Brain pericyte (primary cell): ENCODE measurements around the gene SIRT6.
"Not testable (repeated sequence)": the region's sequence is repeated elsewhere in the genome, so short reads cannot be mapped to it uniquely, and the experiment has no call there.

Experiments used
- DNase-seq: peaks from one replicate; pipeline ENCODE4 v3.0.0-alpha.2; 2012; ENCODE audit warnings: low read depth, low spot score

SIRT6 gene

DNA sequence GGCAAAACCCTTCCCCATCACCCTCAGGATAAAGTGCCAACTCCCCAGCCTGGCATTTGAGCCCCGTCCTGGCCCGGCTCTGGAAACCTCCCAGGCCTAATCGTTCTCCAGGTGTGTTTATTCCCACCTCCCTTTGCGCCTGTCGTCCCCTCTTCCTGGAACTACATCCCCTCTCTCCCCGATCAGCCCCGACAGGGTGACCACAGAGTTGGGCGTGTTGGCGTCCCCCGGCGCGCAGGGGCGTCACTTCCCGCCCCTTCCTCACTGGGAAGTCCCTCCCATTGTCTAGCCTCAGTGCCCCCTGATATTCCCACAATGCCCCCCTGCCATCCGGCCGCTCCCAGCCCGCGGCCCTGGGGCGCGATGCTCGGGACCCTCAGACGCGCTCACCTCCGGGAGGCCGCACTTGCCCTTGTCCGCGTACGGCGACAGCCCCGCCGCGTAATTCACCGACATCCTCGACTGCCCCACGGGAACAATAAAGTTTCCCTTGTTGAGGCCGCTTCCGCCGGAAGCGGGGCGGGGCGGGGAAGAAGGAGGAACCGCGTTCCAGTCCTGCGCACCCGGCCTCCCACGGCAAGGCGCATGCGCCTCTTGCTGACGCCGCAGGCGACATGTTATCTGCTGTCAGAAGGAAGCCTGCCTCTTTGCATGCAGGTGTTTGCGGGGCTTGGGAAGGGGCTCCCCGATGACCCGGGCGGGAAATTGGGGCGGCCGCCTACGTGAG is at the start of gene SIRT6, which contains the start of gene ANKRD24:
Gene SIRT6 (minus strand): TSS at position 480 of the 727 bp plus-strand sequence. CDS start 24 bp downstream, at position 456.
Gene ANKRD24 (plus strand): TSS at position 606 of the 727 bp plus-strand sequence. CDS start 3,737 bp downstream, outside the sequence.
- DNase-seq, result peak; percentile 83

DNA sequence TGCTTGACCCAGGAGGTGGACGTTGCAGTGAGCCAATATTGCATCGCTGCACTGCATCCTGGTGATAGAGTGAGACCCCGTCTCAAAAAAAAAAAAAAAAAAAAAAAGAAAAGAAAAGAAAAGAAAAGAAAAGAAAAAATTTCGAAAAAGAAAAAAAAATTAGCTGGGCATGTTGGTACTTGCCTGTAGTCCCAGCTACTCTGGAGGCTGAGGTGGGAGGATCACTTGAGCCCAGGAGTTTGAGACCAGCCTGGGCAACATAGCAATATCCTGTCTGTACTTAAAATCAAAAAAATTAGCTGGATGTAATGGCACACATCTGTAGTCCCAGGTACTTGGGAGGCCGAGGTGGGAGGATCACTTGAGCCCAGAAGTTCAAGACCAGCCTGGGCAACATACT is 49.8 kb upstream of the SIRT6 start:
- DNase-seq, result not testable (repeated sequence)

DNA sequence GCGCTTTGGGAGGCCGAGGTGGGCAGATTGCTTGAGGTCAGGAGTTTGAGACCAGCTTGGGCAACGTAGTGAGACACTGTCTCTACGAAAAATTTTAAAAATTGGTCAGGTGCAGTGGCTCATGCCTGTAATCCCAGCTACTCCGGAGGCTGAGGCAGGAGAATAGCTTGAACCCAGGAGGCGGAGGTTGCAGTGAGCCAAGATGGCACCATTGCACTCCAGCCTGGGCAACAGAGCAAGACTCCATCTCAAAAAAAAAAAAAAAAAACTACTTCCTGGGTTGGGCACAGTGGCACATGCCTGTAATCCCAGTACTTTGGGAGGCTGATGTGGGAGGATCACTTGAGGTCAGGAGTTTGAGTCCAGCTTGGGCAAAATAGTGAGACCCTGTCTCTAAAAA is 49.2 kb upstream of the SIRT6 start:
- not testable (repeated sequence) for DNase-seq

DNA sequence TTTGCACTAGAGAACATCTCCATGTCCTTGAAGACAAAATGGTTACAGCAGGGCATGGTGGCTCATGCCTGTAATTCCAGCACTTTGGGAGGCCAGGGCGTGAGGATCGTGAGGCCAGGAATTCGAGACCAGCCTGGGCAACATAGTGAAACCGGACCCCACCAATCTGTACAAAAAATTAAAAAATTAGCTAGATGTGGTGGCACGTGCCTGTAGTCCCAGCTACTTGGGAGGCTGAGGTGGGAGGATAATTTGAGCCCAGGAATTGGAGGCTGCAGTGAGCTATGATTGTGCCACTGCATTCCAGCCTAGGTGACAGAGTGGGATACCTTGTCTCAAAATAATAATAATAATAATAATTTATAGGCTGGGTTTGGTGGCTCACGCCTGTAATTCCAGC is 47.9 kb upstream of the SIRT6 start:
- DNase-seq, result not testable (repeated sequence)

DNA sequence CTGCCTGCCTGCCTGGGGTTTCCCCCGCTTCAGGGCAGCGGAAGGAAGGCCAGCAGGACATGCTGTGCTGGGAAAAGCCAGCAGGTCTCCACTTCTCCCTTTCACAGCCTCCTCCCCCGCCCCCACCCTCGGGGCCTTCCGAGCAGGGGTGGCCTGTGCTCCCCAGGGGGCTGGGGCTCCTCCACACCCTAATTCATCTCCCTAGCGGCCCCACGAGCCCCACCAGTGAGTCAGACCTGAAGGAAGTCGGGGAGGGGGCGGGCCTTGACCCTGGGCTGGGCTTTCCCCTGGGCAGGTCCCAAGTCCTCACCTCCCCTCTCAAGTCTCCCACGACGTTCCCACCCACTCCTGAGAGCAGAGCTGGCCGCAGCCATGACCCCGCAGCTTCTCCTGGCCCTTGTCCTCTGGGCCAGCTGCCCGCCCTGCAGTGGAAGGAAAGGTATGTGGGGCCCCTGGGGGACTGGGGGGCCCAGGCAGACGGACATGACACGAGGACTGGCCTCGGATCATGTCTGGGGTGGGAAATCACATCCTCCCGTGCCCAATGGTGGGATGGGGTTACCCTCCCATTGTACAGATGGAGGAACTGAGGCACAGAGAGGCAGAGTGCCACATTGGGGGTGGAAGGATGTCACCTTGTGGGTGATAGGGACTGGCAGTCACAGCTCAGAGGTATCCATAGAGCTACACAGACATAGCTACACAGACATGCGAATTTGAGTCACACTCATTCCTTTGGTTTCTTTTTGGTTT is 47.0 kb upstream of the SIRT6 start, which contains the start of gene EBI3:
Gene EBI3 (plus strand): TSS at position 345 of the 753 bp plus-strand sequence. CDS start 28 bp downstream, at position 373.
- DNase-seq, result peak; percentile 21

DNA sequence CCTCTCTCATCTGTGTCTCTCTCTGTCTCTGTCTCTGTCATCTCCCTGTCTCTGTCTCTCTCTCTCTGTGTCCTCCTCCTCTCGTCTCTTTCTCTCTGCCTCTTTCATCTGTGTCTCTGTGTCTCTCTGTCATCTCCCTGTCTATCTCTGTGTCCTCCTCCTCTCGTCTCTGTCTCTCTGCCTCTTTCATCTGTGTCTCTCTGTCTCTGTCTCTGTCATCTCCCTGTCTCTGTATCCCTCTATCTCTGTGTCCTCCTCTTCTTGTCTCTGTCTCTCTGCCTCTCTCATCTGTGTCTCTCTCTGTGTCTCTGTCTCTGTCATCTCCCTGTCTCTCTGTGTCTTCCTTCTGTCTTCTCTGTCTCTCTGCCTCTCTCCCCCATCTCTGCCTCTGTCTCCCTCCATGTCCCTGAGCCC is 46.4 kb upstream of the SIRT6 start:
- DNase-seq, result no peak

DNA sequence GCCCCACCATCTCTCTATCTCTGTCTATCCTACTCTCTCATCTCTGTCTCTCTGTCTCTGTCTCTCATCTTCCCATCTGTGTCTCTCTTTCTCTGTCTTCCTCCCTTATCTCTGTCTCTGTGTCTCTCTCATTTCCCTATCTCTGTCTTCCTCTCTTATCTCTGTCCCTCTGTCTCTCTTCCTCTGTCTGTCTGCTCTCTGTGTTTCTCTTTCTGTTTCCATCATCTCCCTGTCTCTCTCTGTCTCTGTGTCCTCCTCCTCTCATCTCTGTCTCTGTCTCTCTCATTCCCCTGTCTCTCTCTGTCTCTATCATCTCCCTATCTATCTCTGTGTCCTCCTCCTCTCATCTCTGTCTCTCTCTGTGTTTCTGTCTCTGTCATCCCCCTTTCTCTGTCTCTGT is 45.4 kb upstream of the SIRT6 start:
- no peak for DNase-seq

DNA sequence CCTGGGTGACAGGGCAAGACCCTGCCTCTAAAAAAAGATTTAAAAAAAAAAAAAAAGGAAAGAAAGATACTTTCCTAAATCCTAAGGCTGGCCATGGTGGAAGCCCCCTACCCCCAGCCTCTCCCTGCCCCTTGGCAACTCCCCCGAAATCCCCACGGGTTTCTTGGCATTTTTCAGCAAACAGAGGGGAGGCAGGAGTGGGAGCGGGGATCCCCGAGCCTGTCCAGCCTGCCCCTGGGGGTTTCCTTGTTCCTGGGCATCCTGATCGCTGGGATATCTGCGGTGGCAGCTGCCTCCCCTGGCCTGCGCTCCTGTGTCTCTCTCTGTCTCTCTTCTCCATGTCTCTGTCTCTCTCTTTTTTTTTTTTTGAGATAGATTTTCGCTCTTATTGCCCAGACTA is 43.5 kb upstream of the SIRT6 start:
- DNase-seq, result no peak

DNA sequence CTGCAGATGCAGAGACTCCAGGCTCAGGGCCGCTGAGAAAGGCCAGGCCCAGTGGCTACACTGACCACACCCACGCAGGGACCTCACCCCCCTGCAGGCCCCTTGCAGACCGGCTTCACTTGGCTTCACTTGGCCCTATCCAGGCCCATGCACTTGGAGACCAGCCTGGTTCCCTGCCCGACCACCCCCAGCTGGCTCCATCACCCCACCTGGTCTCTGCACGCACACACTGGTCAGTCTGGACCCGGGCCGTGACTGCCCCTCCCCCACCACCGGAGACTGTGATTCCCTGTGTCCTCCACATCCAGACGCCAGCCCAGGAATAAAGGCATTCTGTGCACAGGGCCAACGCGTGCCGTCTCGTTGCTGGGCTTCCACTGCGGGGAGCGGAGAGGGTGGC is 42.1 kb upstream of the SIRT6 start:
- DNase-seq, result no peak

DNA sequence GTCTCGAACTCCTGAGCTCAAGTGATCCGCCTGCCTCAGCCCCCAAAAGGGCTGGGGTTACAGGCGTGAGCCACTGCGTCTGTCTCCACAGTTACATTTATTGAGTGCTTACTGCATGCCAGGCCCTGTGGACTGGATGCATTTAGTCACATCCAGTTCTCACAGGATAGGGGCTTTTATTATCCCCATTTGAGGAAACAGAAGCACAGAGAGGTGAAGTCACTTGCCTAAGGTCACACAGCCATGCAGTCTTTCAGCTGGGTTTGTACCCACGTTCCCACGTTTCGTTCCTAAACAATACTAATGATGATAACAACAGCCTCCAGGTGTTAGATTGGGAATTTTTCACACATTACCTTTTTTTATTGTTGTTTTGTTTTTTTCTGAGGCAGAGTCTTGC is 37.8 kb upstream of the SIRT6 start:
- no peak for DNase-seq

DNA sequence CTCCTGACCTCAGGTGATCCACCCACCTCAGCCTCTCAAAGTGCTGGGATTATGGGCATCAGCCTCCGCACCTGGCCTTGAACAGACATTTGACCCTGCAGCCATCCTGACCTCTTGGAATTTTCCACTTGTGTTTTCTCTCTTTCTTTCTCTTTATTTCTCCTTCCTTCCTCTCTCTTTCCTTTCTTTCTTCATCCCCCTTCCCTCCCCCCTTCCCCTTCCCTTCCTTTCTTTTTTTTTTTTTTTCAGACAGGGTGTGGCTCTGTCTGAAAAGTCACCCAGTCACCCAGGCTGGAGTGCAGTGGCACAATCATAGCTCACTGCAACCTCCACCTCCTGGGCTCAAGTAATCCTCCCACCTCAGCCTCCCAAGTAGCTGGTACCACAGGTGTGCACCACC is 36.2 kb upstream of the SIRT6 start:
- not testable (repeated sequence) for DNase-seq

DNA sequence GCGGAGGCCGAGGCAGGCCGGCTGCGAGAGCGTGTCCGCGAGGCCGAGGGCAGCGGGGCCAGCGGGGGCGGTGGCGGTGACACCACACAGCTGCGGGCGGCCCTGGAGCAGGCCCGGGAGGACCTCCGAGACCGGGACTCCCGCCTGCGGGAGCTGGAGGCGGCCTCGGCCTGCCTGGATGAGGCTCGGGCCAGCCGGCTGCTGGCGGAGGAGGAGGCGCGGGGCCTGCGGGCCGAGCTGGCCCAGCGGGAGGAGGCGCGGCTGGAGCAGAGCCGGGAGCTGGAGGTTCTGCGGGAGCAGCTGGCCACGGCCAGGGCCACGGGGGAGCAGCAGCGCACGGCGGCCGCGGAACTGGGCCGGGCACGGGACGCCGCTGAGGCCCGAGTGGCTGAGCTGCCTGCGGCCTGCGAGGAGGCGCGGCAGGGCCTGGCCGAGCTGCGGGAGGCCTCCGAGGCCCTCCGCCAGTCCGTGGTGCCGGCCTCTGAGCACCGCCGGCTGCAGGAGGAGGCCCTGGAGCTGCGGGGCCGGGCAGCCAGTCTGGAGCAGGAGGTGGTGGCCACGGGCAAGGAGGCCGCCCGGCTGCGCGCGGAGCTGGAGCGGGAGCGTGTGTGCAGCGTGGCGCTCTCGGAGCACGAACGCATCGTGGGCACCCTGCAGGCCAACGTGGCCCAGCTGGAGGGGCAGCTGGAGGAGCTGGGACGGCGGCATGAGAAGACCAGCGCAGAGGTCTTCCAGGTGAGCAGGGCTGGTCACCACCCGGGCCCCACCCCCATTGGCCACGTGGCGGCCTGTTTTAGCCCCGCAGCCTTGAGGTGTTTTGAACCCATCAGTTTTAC is 35.3 kb upstream of the SIRT6 start:
- no peak for DNase-seq

DNA sequence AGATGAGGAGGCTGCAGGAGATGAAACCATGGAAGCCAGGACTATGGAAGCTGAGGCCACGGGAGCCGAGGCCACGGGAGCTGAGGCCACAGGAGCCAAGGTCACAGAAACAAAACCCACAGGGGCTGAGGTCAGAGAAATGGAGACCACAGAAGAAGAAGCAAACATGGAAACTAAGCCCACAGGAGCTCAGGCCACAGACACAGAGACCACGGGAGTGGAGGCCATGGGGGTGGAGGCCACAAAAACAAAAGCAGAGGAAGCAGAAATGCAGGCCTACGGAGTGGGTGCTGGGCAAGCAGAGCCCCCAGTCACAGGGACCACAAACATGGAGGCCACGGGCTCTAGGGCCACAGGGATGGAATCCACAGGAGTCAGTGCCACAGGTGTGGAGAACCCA is 34.5 kb upstream of the SIRT6 start:
- no peak for DNase-seq

DNA sequence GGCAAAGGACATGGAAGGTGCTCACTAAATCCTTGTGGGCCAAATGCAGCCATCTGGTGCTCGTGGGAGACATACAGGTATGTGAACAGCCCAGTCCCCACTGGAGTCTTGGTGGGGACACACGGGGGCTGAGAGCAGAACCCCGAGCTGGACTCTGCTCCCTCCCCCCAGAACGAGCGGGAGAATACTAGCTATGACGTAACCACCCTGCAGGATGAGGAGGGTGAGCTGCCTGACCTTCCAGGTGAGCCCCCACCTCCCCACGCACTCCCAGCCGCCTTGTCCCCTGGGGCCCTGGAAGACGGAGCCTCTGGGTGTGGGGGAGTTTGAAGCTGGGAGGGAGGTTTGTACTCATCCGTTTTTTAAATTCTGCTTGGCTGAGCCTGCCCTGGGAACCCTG is 33.4 kb upstream of the SIRT6 start:
- no peak for DNase-seq

DNA sequence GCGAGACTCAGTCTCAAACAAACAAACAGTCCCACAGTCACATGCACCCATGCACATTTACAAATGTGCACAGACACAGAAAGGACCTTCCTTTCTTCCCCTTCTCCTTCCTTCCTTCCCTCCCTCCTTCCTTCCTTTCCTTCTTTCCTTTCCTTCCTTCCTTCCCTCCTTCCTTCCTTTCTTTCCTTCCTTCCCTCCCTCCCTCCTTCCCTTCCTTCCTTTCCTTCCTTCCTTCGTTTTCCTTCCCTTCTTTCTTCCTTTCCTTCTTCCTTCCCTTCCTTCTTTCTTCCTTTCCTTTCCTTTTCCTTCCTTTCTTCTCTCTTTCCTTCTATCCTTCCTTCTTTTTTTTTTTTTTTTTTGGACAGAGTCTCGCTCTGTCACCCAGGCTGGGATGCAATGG is 30.8 kb upstream of the SIRT6 start:
- no peak for DNase-seq

DNA sequence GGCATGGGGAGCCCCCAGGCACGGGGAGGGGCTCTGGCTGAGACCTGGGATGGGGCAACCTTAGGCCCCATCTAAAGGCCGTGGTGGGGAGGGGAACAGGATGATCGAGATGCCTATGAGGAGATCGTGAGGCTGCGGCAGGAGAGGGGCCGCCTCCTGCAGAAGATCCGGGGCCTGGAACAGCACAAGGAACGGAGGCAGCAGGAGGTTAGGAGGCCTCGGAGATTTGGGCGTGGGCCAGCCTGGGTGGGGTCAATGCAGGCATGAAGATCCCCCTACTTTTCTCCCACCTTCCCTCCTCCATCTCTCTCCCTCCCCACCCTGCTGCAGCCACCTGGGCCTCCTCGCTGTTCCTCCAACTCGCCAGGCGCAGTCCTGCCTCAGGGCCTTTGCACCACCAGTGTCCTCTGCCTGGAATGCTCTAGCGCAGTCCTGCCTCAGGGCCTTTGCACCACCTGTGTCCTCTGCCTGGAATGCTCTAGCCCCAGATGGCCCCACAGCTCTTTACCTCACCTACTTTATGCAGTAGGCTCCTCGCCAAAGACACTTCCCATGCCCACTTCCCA is 27.9 kb upstream of the SIRT6 start:
- DNase-seq, result no peak

DNA sequence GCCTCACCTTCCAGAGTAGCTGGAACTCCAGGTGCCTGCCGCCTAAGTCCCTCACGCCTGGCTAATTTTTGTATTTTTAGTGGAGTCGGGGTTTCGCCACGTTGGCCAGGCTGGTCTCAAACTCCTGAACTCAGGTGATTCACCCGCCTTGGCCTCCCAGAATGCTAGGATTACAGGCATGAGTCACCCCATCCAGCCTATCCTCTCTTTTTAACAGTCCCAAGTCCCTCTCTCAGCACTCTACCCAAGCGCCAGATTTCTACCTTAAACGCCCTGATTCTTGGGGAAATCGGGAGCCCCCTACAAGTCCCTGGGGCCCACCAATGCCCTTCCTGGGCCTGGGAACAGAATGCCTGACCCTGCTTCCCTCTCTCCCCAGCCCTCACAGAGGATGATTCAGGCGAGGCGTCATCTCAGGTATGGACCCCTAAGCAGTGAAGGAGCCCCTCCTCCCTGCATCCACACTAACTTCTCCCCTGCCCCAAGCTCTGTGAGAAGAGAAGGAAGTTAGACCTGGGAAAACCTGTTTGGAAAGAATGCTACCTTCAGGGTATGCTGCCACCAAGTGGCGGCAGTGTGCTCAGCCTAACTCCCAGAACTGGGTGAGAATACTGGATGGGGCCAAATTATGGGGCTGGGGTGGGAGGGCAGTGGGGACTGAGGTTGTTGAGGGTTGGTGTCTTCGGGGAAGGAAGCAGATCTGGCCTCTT is 26.2 kb upstream of the SIRT6 start:
- DNase-seq, result no peak

DNA sequence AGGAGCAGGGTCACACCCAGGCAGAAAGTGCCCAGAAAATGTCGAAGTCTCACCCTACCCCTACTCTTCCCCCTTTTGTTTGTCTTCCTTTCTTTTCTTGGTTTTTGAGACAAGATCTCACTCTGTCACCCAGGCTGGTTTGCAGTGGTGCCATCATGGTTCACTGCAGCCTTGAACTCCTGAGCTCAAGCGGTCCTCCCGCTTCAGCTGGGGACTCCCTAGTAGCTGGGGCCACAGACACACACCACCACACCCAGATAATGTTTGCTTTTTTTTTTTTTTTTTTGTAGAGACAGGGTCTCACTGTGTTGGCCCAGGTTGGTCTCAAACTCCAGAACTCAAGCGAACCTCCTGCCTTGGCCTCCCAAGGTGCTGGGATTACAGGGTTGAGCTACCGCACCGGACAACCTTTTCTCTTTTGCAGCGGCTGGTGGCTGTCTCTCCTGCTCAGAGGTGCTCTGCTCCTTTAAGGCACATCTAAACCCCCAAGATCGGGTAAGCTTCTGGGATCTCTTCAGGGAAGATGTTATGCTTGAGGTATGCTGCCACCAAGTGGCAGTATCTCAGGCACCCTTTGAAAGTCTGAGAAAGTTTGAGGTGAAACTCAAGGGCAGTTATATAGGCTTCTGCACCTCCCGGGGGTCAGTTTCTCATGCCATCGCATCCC is 24.6 kb upstream of the SIRT6 start:
- no peak for DNase-seq

DNA sequence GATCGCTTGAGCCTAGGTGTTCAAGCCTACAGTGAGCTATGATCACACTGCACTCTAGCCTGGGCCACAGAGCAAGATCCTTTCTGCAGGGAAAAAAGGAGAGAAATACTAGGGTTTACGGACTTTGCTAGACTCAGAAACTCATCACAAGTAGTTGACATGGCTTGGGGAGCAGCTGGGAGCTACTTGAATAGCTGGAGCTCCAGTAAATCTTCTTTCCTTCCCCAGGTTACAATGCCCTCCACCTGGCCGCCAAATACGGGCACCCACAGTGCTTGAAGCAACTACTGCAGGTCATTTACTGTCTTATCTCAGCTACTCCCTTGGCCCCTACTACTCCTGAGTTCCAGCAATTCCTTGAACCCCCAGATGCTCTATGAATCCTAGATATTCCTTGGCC is 19.4 kb upstream of the SIRT6 start:
- DNase-seq, result no peak

DNA sequence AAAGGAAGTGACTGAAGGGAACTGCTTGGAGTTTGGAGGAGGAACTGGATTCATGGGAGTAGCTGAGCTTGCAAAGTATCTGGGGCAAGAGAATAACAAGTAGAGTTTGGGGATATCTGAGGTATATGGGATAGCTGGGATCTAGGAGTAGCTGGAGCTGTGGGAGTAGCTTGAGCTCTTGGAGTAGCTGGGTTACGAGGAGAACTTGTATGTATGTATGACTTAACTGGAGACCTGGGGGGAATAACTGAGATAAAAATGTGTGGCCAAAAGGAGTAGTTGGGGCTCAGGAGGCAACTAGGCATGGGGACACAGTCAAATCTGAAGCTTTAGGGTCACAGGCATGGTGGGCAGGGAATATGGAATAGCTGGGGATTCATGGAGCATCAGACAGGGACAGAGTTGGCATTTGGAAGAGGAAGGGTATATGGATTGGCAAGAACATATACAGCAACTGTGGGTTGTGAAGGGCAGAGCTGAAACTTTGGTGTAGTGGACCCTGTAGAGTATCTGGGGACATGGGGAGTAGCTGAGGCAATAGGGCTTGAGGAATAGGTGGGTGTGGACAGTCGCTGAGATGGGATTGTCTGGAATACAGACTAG is 18.7 kb upstream of the SIRT6 start:
- no peak for DNase-seq
